GM10248 (cell line): ENCODE measurements around the gene MAGED1.

Experiments used
- CTCF ChIA-PET: fragments of 300-600 bp; sonication (Branson Sonifier 250); formaldehyde crosslinking; extraction: SDS; loops from one replicate; lab custom pipeline; 2021; ENCODE audit warnings: antibody characterized with exemption; lab: Yijun Ruan, JAX
- POLR2A ChIA-PET: fragments of 350-650 bp; sonication (Branson Sonifier 250); formaldehyde crosslinking; extraction: SDS; loops from one replicate; lab custom pipeline; 2020; ENCODE audit warnings: antibody characterized with exemption; lab: Yijun Ruan, JAX
- DNase-seq: peaks from one replicate; pipeline ENCODE4 v3.0.0; 2012; ENCODE audit errors: extremely low spot score
- TF ChIP-seq, protein P1 (sequence below): IDR thresholded peaks from 2 replicates; pipeline ENCODE4 v1.5.1; 2012; ENCODE audit warnings: mild to moderate bottlenecking, low read depth; ENCODE audit errors: extremely low read depth, missing control alignments, control extremely low read depth

The MAGED1 gene, protein sequence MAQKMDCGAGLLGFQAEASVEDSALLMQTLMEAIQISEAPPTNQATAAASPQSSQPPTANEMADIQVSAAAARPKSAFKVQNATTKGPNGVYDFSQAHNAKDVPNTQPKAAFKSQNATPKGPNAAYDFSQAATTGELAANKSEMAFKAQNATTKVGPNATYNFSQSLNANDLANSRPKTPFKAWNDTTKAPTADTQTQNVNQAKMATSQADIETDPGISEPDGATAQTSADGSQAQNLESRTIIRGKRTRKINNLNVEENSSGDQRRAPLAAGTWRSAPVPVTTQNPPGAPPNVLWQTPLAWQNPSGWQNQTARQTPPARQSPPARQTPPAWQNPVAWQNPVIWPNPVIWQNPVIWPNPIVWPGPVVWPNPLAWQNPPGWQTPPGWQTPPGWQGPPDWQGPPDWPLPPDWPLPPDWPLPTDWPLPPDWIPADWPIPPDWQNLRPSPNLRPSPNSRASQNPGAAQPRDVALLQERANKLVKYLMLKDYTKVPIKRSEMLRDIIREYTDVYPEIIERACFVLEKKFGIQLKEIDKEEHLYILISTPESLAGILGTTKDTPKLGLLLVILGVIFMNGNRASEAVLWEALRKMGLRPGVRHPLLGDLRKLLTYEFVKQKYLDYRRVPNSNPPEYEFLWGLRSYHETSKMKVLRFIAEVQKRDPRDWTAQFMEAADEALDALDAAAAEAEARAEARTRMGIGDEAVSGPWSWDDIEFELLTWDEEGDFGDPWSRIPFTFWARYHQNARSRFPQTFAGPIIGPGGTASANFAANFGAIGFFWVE

DNA sequence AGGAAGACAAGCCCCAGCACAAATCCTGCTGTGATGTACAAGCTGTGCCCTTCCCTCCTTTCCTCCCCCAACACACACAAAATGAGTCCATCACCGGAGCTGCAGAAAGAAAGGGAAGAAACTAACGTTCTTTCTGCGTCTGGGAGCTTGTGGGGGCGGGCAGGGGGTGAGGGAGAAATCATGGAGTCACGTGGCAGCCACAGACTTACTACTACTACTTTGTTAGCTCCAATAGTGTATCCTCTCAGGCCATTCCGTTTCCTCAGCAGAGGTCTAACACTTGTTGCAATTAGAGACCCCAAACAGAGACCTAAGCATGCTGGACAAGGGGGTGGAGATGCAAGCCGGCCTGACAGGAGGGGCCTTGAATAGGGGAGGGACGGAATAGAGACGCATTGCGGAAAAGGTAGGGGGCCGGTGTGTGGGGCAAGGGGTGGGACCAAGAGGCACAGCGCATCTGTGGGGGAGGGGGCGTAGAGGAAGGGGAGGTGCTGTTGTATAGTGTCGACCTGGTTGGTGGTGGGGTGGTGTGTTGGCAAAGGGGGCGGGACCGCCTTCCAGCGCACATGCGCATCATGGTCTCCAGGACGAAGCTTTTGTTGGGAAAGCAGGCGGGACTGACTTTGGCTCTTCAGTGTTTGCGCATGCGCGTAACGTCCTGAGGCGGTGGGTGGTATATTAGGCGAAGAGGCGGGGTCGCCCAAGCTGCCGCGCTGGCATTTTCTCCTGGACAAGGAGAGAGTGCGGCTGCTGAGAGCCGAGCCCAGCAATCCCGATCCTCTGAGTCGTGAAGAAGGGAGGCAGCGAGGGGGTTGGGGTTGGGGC, at the start of gene MAGED1:
Gene MAGED1 (plus strand): TSS at position 703 of the 825 bp plus-strand sequence. CDS start 682 bp downstream, outside the sequence.
- POLR2A ChIA-PET: no interaction called here
- TF ChIP-seq, protein P1, sequence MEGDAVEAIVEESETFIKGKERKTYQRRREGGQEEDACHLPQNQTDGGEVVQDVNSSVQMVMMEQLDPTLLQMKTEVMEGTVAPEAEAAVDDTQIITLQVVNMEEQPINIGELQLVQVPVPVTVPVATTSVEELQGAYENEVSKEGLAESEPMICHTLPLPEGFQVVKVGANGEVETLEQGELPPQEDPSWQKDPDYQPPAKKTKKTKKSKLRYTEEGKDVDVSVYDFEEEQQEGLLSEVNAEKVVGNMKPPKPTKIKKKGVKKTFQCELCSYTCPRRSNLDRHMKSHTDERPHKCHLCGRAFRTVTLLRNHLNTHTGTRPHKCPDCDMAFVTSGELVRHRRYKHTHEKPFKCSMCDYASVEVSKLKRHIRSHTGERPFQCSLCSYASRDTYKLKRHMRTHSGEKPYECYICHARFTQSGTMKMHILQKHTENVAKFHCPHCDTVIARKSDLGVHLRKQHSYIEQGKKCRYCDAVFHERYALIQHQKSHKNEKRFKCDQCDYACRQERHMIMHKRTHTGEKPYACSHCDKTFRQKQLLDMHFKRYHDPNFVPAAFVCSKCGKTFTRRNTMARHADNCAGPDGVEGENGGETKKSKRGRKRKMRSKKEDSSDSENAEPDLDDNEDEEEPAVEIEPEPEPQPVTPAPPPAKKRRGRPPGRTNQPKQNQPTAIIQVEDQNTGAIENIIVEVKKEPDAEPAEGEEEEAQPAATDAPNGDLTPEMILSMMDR: no peak
- CTCF ChIA-PET: no interaction called here
- peak; percentile 80 for DNase-seq

GRCh38 chrX:51847463-51847862, 46.0 kb upstream of the MAGED1 start:
- ChIA-PET POLR2A (no interaction called here), CTCF (no interaction called here)
- DNase-seq: no peak
- TF ChIP-seq, protein P1: no peak

DNA sequence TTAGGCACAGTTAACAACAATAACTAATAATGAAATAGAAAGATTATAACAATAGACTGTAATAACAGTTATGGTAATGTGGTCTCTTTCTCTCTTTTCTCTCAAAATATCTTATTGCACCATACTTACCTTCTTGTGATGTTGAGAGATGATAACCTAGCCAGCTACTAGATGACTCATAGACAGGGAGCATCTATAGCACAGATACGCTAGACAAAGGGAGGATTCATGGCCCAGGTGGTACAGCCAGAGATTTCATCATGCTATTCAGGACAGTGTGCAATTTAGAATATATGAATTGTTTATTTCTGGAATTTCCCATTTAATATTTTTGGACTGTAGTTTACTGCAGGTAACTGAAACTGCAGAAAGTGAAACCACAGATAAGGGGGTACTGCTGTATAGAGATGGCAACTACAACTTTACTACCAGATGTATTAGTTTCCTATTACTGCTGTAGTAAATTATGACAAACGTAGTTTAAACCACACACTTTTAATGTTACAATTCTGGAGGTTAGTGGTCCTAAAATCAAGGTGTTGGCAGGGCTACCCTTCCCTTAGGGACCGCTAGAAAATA, 41.8 kb upstream of the MAGED1 start:
- DNase-seq: no peak
- CTCF ChIA-PET: no interaction called here
- POLR2A ChIA-PET: no interaction called here
- TF ChIP-seq, protein P1: no peak

DNA sequence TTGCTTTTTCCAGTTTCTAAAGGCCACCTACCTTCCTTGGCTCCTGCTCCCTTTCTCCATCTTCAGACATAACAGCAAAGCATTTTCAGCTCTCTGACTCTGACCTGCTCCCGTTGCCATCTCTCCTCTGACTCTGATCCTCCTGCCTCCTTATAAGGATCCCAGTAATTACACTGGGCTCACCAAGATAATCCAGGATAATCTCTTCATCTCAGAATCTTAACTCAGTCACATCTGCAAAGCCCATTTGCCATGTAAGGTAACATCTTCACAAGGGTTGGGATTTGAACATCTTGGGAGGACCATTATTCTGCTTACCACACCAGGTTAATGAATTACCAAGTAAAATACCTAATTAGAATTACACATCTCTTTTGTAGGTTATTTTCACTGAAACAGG, 41.3 kb upstream of the MAGED1 start:
- TF ChIP-seq, protein P1: no peak
- no peak for DNase-seq
- ChIA-PET CTCF (no interaction called here), POLR2A (no interaction called here)

- TF ChIP-seq, protein P1: no peak
- CTCF ChIA-PET: no interaction called here
- POLR2A ChIA-PET: no interaction called here
- DNase-seq: no peak
Observed at GRCh38 chrX:51852621-51853020, 40.8 kb upstream of the MAGED1 start.

- TF ChIP-seq, protein P1: no peak
- POLR2A ChIA-PET: no interaction called here
- DNase-seq: no peak
- CTCF ChIA-PET: no interaction called here
Observed at GRCh38 chrX:51853251-51853650, 40.2 kb upstream of the MAGED1 start.
